RWPE2 (cell line): Measurements from ENCODE around the gene GDI2.
A peak's percentile ranks its signal among the peaks of the same experiment; 100 is the strongest.

Experiments
- ATAC-seq: fragments of 200-7000 bp; cut with Tn5 transposase; 3 replicates; pipeline ENCODE4 v1.9.1; 2021; ENCODE audit warnings: low read depth
- DNase-seq: peaks from one replicate; pipeline ENCODE4 v3.0.0-alpha.2; 2020; ENCODE audit warnings: low spot score
- H3K27ac ChIP-seq: fragments of 450-650 bp; 2 replicates; pipeline ENCODE4 v1.5.1; 2017; ENCODE audit warnings: mild to moderate bottlenecking; ENCODE audit not compliant: poor library complexity, severe bottlenecking
- H3K27me3 ChIP-seq: fragments of 250-450 bp; sonication (Bioruptor Pico); 2 replicates; pipeline ENCODE4 v1.5.1; 2021; ENCODE audit warnings: mild to moderate bottlenecking, moderate library complexity; ENCODE audit not compliant: insufficient read depth, poor library complexity, severe bottlenecking
- H3K36me3 ChIP-seq: fragments of 250-450 bp; sonication (Bioruptor Pico); 2 replicates; pipeline ENCODE4 v1.5.1; 2020; ENCODE audit warnings: low read depth, mild to moderate bottlenecking, moderate library complexity
- H3K4me1 ChIP-seq: fragments of 250-450 bp; sonication (Bioruptor Pico); 2 replicates; pipeline ENCODE4 v1.5.1; 2021; ENCODE audit warnings: mild to moderate bottlenecking, moderate library complexity; ENCODE audit not compliant: insufficient read depth, poor library complexity, severe bottlenecking
- H3K4me3 ChIP-seq: fragments of 250-450 bp; sonication (Bioruptor Pico); 2 replicates; pipeline ENCODE4 v1.5.1; 2021; ENCODE audit warnings: mild to moderate bottlenecking, moderate library complexity; ENCODE audit not compliant: severe bottlenecking
- H3K9me3 ChIP-seq: fragments of 250-450 bp; sonication (Bioruptor Pico); 2 replicates; pipeline ENCODE4 v1.5.1; 2021; ENCODE audit warnings: mild to moderate bottlenecking, moderate library complexity; ENCODE audit not compliant: severe bottlenecking
- TF ChIP-seq, protein P1 (sequence below): fragments of 450-650 bp; IDR thresholded peaks from one replicate; pipeline ENCODE4 v1.5.1; 2017; ENCODE audit warnings: mild to moderate bottlenecking, moderate library complexity; ENCODE audit not compliant: poor library complexity, severe bottlenecking

The GDI2 gene

DNA sequence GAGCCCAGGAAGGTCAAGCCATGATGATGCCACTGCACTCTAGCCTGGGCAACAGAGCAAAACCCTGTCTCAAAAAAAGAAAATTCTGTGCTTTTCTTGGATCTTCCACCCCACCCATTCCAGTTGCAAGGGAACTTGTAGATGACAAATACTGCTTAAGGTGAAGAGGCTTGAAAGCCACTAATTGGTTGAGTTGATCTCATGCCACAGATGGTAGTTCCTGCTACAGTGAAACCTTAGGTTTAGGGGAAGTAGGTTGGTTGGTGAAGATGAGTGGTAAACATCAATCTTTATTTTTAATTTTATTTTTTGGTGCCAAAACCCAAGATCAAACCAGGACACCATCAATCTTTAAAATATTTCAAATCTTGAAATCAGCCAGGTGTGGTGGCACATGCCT is 2.9 kb upstream of the GDI2 start:
- Histone ChIP-seq H3K36me3 (no peaks in the 10 kb centered on the region; the same call in 1 of the 2 replicates), H3K4me1 (peaks cover 6% of the 10 kb centered on the region), H3K27me3 (no peaks in the 10 kb centered on the region), H3K4me3 (no peak overlapping the region), H3K27ac (no peak overlapping the region), H3K9me3 (no peaks in the 10 kb centered on the region)
- TF ChIP-seq, protein P1, sequence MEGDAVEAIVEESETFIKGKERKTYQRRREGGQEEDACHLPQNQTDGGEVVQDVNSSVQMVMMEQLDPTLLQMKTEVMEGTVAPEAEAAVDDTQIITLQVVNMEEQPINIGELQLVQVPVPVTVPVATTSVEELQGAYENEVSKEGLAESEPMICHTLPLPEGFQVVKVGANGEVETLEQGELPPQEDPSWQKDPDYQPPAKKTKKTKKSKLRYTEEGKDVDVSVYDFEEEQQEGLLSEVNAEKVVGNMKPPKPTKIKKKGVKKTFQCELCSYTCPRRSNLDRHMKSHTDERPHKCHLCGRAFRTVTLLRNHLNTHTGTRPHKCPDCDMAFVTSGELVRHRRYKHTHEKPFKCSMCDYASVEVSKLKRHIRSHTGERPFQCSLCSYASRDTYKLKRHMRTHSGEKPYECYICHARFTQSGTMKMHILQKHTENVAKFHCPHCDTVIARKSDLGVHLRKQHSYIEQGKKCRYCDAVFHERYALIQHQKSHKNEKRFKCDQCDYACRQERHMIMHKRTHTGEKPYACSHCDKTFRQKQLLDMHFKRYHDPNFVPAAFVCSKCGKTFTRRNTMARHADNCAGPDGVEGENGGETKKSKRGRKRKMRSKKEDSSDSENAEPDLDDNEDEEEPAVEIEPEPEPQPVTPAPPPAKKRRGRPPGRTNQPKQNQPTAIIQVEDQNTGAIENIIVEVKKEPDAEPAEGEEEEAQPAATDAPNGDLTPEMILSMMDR: no peak
- DNase-seq: no peak
- no peak for ATAC-seq

DNA sequence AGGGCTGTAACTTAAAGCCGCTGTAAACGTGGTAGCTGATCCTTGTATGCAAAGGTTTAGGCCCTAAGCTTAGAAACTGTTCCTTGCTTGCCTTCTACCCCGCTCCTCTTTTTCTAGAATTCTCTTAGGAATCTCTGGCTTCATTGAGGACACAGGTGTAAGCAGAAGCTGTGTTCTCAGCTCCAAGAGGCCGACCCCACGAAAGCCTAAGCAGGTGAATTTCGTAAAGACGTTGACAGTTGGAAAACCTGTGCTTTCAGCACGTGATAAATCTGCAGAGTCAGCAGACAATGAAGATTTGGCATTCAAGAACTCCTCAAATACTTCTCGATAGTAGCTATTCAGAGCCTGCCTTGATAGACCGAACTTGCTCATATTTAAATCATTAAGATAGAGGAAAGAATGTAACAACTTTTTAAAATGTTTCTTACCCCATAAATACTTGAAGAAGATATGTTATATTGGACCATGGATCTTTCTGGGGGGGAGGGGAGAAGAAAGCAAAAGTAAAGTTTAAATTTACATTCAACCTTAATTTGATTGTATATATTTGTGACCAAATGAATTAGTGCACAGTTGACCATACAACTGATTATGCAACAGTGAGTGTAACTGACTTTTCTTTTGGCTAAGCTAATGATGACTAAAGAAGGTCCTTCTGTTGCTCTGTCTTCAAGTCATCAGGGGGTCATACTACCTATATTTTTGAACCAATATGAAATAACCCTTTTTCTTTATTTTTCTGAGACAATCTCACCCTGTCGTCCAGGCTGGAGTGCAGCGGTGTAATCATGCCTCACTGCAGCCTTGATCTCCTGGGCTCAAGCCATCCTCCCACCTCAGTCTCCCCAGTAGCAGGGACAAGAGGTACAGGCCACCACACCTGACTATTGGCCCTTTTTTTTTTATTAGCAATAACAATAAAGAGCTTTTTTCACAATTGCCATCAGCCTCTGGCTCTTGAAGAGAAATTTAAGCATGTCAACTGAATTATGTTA is 1.2 kb upstream of the GDI2 start:
- Histone ChIP-seq H3K9me3 (no peaks in the 10 kb centered on the region), H3K27me3 (no peaks in the 10 kb centered on the region), H3K4me3 (peak overlapping the region; percentile 72), H3K4me1 (peaks cover 16% of the 10 kb centered on the region), H3K36me3 (no peaks in the 10 kb centered on the region; the same call in 1 of the 2 replicates), H3K27ac (peak overlapping the region; percentile 81)
- TF ChIP-seq, protein P1: no peak
- DNase-seq (no peak), ATAC-seq (no peak; the same call in 2 of the 3 replicates)

DNA sequence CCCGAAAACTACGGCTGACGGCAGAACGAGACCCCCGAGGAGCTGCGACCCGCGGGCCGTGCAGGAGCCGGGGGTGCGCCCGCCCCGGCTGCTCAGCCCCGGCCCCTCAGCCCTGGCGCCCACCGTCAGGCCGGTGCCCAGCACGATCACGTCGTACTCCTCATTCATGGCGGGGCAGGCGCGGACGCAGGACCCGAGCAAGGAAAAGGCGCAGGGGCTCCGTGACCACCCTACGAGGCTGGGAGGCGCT is 218 bp downstream of the GDI2 start:
- TF ChIP-seq, protein P1: no peak
- H3K4me3 ChIP-seq: peak overlapping the region; percentile 72
- H3K36me3 ChIP-seq: peaks cover 4% of the 10 kb centered on the region; the same call in 1 of the 2 replicates
- no peaks in the 10 kb centered on the region for H3K9me3 ChIP-seq
- peak overlapping the region; percentile 81 for H3K27ac ChIP-seq
- ATAC-seq (peak; percentile 44), DNase-seq (no peak)
- peaks cover 16% of the 10 kb centered on the region for H3K4me1 ChIP-seq
- no peaks in the 10 kb centered on the region for H3K27me3 ChIP-seq

DNA sequence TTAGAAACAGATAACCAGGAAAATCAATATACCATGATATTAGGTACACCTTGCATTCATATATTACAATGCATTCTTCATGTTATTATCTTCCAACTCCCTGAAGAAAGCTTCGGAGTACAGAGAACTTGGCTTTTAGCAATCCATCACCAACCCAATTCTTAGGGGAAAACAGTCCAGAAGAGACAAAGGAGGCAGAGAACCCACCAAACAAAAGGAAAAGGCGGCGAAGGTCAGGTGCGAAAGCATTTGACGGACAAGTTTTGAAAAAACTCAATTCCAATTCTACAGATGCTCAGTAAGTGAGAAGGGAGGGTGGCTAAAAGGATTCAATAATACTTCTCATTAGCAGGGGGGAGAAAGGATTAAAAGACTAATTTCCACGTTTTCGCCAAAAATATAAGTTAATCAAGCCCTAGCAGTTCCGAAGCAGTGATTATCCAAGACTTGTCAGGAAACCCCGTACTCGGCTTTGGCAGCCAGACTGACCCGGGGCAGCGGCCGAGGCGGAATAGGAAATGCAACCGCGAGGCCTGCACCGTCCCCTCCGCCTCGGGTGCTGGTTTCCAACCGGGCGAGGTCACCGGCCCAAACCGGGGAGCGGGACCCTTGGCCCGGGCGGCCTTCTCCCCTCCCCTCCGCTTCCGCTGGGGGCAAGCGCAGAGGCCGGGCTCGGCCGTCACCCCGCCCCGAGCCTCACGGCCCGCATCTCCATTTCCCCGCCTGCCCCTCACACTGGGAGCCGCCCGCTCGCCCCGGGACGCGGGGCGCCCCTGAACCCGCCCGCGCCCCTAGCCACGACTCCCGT is 747 bp downstream of the GDI2 start:
- peaks cover 16% of the 10 kb centered on the region for H3K4me1 ChIP-seq
- no peaks in the 10 kb centered on the region for H3K27me3 ChIP-seq
- TF ChIP-seq, protein P1: no peak
- DNase-seq (no peak), ATAC-seq (peak; percentile 44)
- H3K36me3 ChIP-seq: peaks cover 8% of the 10 kb centered on the region; the same call in 1 of the 2 replicates
- H3K4me3 ChIP-seq: peak overlapping the region; percentile 72
- H3K27ac ChIP-seq: peak overlapping the region; percentile 81
- no peaks in the 10 kb centered on the region for H3K9me3 ChIP-seq
